ENCODE results near the gene TLDC2. TPM values are rescaled to one million over a fixed set of nuclear protein-coding genes. Genes with fewer than 3 reads are reported as not detected.

The TLDC2 gene
- total RNA-seq, 1 experiment from 2014 or later: 0.32 TPM

DNA sequence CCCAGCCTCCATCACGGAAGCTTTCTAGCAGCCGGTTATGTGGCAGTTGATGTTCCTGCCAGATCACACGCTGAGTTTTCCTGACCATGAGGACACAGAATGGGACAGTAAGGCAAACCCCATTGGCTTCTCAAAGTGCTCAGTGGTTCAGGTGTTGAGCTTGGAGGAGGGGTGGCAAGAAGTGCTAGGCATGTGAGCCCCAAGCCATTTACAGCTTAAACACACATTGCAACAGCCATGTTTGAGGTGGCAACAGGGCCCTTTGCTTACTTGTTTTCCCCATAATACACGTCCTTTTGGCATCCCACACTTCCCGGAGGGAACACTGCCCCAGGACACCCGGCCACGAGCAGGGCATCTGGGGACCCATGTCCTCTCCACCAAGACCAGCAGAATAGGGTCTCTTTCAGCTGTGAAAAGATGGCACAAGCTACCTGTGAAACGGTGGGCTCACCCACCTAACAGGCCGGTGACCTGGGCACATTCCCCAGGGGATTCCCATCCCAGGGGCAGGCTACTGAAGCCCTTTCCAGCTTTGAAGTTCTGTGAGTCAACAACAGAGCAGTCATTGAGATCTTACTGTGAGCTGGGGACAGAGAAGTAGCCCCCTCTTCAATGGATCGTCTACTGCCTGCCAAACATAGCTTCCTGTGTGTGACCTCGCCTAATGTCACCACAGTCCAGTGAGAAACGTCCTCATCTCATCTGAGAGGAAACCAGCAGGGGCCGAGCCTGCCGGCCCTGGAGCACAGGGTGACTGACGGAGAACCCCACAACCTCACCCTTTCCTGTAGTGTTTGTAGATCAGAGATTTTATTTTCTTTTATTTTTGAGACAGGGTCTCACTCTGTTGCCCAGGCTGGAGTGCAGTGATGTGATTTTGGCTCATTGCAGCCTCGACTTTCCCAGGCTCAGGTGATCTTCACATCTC is 4.0 kb upstream of the TLDC2 start:
- no peak overlapping the region for H3K9ac ChIP-seq (ENCODE audit: low read length)
- no peaks in the 10 kb centered on the region for H3K27me3 ChIP-seq (ENCODE audit: insufficient read depth, low read length)
- ChIA-PET RAD21 (ENCODE audit: low non-redundant PET in 1 of 2, low total read pairs in 2 of 2, uncharacterized antibody in 2 of 2, unreplicated experiment in 2 of 2) (no interaction called here), CTCF (interaction anchor here (1.1 to 1.4 kb wide), 2 partner anchors 15 kb away, joined by 3 to 4 read pairs; no protein-coding TSS in a partner anchor), POLR2A (no interaction called here)
- TF ChIP-seq JUND (IDR thresholded peaks at IDR 0.05): no peak
- TF ChIP-seq, protein P1, sequence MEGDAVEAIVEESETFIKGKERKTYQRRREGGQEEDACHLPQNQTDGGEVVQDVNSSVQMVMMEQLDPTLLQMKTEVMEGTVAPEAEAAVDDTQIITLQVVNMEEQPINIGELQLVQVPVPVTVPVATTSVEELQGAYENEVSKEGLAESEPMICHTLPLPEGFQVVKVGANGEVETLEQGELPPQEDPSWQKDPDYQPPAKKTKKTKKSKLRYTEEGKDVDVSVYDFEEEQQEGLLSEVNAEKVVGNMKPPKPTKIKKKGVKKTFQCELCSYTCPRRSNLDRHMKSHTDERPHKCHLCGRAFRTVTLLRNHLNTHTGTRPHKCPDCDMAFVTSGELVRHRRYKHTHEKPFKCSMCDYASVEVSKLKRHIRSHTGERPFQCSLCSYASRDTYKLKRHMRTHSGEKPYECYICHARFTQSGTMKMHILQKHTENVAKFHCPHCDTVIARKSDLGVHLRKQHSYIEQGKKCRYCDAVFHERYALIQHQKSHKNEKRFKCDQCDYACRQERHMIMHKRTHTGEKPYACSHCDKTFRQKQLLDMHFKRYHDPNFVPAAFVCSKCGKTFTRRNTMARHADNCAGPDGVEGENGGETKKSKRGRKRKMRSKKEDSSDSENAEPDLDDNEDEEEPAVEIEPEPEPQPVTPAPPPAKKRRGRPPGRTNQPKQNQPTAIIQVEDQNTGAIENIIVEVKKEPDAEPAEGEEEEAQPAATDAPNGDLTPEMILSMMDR (IDR thresholded peaks at IDR 0.05 in 2 of 3, conservative IDR thresholded peaks at IDR 0.05 in 1 of 3; ENCODE audit: borderline replicate concordance in 1 of 3, insufficient read depth in 1 of 3, low read depth in 2 of 3, low read length in 2 of 3): no peak
- TF ChIP-seq POLR2AphosphoS5 (IDR thresholded peaks at IDR 0.05; ENCODE audit: low read depth, low read length): no peak
- TF ChIP-seq CEBPB (IDR thresholded peaks at IDR 0.05; ENCODE audit: low read depth): no peak
- TF ChIP-seq, protein P2, sequence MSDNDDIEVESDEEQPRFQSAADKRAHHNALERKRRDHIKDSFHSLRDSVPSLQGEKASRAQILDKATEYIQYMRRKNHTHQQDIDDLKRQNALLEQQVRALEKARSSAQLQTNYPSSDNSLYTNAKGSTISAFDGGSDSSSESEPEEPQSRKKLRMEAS (IDR thresholded peaks at IDR 0.05): no peak
- TF ChIP-seq, protein P3, sequence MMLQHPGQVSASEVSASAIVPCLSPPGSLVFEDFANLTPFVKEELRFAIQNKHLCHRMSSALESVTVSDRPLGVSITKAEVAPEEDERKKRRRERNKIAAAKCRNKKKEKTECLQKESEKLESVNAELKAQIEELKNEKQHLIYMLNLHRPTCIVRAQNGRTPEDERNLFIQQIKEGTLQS (IDR thresholded peaks at IDR 0.05): no peak
- TF ChIP-seq, protein P4, sequence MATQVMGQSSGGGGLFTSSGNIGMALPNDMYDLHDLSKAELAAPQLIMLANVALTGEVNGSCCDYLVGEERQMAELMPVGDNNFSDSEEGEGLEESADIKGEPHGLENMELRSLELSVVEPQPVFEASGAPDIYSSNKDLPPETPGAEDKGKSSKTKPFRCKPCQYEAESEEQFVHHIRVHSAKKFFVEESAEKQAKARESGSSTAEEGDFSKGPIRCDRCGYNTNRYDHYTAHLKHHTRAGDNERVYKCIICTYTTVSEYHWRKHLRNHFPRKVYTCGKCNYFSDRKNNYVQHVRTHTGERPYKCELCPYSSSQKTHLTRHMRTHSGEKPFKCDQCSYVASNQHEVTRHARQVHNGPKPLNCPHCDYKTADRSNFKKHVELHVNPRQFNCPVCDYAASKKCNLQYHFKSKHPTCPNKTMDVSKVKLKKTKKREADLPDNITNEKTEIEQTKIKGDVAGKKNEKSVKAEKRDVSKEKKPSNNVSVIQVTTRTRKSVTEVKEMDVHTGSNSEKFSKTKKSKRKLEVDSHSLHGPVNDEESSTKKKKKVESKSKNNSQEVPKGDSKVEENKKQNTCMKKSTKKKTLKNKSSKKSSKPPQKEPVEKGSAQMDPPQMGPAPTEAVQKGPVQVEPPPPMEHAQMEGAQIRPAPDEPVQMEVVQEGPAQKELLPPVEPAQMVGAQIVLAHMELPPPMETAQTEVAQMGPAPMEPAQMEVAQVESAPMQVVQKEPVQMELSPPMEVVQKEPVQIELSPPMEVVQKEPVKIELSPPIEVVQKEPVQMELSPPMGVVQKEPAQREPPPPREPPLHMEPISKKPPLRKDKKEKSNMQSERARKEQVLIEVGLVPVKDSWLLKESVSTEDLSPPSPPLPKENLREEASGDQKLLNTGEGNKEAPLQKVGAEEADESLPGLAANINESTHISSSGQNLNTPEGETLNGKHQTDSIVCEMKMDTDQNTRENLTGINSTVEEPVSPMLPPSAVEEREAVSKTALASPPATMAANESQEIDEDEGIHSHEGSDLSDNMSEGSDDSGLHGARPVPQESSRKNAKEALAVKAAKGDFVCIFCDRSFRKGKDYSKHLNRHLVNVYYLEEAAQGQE (IDR thresholded peaks at IDR 0.05; ENCODE audit: low read depth): no peak
- no peak for TF ChIP-seq EGR1 (IDR thresholded peaks at IDR 0.05; ENCODE audit: low read depth)
- TF ChIP-seq ZFX (IDR thresholded peaks at IDR 0.05): no peak
- peaks cover 0 to 23% of the 10 kb centered on the region in 2 experiments; a peak in 1 of 4 replicates for H3K4me1 ChIP-seq (ENCODE audit: control insufficient read depth in 1 of 2, insufficient read depth in 2 of 2, low read length in 2 of 2)
- H3K9me3 ChIP-seq (ENCODE audit: control insufficient read depth in 1 of 2, insufficient read depth in 1 of 2, low read depth in 1 of 2, low read length in 2 of 2): no peaks in the 10 kb centered on the region
- no peak for DNase-seq (ENCODE audit: low read depth, low spot score)
- no peaks in the 10 kb centered on the region for H3K36me3 ChIP-seq (ENCODE audit: control insufficient read depth in 1 of 2, insufficient read depth in 2 of 2, low read length in 2 of 2)
- H4K20me1 ChIP-seq (ENCODE audit: insufficient read depth): no peaks in the 10 kb centered on the region
- H2AFZ ChIP-seq (ENCODE audit: low read depth, low read length, poor library complexity, severe bottlenecking): no peak overlapping the region
- ATAC-seq: no peak
- intact Hi-C loops (cut with micrococcal nuclease): no loop called here
- no peaks in the 10 kb centered on the region for H3K79me2 ChIP-seq (ENCODE audit: insufficient read depth, low read length)
- H3K27ac ChIP-seq (ENCODE audit: low read depth, low read length): no peak overlapping the region
- BruUV-seq (replicated peaks): no TSS peak
- no peaks in the 10 kb centered on the region for H3K9me2 ChIP-seq (ENCODE audit: insufficient read depth)
- no peak overlapping the region for H3K4me2 ChIP-seq (ENCODE audit: low read length)
- H3K4me3 ChIP-seq (replicated peaks in 1 of 2; ENCODE audit: low read depth in 1 of 2, low read length in 2 of 2): no peak overlapping the region
